PC-9 (cell line): Measurements from ENCODE around the gene DNM3.

Source experiments
- EZH2 ChIP-seq: fragments of 200-600 bp; sonication (generic); IDR thresholded peaks from 2 replicates; pipeline ENCODE4 v1.8.0; 2017; ENCODE audit warnings: antibody characterized with exemption, low read depth
- TF ChIP-seq, protein P1 (sequence below): fragments of 200-600 bp; sonication (generic); conservative IDR thresholded peaks from 2 replicates; pipeline ENCODE4 v1.6.1; 2017; ENCODE audit warnings: mixed run types, antibody characterized with exemption, mild to moderate bottlenecking, moderate library complexity

GRCh38 chr1:172401892-172402291, 560.6 kb downstream of the DNM3 start:
- TF ChIP-seq, protein P1, sequence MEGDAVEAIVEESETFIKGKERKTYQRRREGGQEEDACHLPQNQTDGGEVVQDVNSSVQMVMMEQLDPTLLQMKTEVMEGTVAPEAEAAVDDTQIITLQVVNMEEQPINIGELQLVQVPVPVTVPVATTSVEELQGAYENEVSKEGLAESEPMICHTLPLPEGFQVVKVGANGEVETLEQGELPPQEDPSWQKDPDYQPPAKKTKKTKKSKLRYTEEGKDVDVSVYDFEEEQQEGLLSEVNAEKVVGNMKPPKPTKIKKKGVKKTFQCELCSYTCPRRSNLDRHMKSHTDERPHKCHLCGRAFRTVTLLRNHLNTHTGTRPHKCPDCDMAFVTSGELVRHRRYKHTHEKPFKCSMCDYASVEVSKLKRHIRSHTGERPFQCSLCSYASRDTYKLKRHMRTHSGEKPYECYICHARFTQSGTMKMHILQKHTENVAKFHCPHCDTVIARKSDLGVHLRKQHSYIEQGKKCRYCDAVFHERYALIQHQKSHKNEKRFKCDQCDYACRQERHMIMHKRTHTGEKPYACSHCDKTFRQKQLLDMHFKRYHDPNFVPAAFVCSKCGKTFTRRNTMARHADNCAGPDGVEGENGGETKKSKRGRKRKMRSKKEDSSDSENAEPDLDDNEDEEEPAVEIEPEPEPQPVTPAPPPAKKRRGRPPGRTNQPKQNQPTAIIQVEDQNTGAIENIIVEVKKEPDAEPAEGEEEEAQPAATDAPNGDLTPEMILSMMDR = no peak
- TF ChIP-seq EZH2 = no peak
